NCI-H748 (cell line): ENCODE data around the gene HARS1.
"Not testable (repeated sequence)": the region's sequence is repeated elsewhere in the genome, so short reads cannot be mapped to it uniquely, and the experiment has no call there.

Experiments
- DNase-seq: peaks from one replicate; lab custom pipeline; 2025; ENCODE audit not compliant: unreplicated experiment; lab: John Stamatoyannopoulos, UW

Gene HARS1

DNA sequence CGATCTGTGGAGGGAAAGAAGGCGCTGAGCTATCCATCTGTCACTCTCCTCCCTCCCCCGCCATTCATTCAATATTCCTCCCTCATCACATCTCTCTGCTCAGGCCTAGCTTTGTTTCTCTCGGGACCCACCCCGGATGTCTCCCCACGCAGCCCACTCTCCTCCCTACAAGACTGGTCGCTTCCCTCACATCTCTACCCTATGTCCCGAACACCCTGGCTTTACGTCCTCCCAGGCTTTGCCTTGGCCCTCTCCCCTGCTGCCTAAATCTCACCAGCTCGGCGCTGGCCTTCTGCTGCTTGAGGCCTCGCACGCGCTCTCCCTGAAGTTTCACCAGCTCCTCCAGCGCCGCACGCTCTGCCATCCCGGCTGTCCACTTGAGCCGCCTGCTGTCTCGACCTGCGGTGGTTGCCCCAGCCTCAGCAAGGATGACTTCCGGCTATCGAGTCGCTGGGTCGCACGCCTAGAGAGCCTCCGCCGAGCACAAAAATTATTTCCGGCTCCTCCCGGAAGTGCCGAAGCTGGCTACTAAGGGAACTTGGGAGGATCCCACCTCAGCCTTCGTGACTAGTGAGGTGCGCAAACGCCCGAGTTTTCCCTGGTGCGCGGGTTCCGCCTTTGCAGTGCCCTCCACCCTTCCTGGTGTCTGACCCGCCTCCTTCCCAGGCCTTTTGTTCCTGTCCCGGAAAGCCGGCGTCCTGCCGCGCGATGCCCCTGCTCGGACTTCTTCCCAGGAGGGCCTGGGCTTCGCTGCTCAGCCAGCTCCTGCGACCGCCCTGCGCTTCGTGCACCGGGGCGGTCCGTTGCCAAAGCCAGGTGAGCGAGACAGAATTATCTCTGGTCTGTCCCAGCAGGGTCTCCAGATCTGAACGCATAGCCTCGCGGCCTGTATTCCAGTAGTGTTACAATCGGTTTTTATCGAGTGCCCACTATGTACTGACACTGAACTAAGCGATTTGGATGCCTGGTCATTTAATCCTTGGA is at the start of gene HARS1, which contains the start of gene HARS2:
Gene HARS1 (minus strand): TSS at position 430 of the 984 bp plus-strand sequence. CDS start 66 bp downstream, at position 364.
Gene HARS2 (plus strand): TSS at position 515 of the 984 bp plus-strand sequence. CDS start 194 bp downstream, at position 709.
- peak; percentile 97 for DNase-seq

DNA sequence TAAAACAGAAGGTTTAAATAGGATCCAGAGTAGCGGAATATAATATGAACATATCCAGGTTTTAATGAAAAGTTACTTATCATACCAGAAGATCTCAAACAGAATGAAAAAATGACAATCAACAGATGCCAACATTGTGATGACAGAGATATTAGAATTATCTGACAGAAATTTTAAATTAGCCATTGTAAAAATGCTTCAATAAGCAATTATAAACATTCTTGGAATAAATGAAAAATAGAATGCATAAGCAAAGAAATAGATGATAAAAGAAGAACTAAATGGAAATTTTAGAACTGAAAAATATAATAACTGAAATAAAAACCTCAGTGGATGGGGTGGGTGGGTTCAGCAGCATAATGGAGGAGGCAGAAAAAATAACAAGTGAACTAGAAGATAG is 46.3 kb upstream of the HARS1 start:
- no peak for DNase-seq

- peak; percentile 6 for DNase-seq
Measured at GRCh38 chr5:140734354-140734753, 43.2 kb upstream of the HARS1 start.

GRCh38 chr5:140733098-140733497 is 41.9 kb upstream of the HARS1 start:
- DNase-seq = no peak

DNA sequence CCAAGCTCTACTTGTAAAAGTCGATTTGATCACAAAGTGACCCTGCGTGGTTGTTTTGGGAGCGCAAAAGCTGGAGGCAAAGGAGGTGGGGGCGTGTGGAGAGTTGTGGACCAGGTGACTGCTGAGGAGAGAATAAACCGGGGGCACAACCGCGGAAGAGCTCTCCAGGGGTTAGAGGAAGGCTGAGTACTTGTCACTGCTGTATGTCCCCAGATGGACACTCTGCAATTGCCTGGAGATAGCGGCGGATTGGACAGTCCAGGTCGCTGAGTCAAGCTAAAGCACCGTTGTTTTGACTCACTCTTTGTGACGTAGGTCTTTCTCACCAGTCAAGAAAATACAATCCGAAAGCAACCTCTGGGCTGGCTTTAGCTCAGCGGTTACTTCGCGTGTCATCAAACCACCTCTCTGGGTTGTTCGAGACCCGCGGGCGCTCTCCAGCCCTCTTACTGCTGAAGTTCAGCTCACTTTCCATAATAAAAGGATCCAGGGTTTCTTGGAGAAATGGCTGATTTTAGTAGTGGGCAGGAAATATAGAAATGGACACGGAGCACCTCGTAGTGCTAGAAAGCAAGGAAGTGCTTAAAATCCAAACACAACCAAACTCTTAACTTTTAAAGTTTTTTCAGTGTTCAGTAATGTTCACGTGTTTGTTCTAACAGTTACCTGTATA is 34.8 kb upstream of the HARS1 start:
- peak; percentile 94 for DNase-seq

DNA sequence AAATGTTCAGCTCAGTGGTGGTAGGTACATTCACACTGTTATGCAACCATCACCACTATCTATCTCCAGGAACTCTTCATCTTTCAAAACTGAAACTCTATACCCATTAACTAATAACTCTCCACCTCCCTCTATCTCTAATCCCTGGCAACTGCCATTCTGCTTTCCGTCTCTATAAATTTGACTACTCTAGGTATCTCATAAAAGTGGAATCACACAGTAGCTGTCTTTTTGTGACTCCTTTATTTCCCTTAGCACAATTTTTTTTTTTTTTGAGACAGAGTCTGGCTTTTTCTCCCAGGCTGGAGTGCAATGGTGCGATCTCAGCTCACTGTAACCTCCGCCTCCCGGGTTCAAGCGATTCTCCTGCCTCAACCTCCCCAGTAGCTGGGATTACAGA is 30.2 kb upstream of the HARS1 start:
- DNase-seq = not testable (repeated sequence)

DNA sequence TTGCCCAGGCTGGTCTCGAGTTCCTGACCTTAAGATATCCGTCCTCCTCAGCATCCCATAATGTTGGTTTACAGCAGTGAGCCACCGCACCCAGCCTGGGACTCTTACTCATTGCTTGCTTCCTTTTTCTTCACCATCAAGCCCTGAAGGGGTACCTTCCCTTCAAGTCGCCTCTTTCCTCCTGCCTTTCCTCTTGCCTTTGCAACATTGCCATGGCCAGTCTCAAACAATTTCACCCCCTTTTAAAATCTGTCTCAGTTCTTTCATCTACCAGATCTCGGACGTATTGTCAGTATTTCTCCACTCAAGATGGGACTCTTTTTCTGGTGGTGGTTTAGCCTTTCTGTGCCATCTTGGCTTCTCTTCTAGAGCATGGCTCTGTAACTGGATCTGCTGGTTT is 29.6 kb upstream of the HARS1 start:
- DNase-seq = not testable (repeated sequence)

GRCh38 chr5:140718266-140718592 is 27.1 kb upstream of the HARS1 start:
- no peak for DNase-seq

DNA sequence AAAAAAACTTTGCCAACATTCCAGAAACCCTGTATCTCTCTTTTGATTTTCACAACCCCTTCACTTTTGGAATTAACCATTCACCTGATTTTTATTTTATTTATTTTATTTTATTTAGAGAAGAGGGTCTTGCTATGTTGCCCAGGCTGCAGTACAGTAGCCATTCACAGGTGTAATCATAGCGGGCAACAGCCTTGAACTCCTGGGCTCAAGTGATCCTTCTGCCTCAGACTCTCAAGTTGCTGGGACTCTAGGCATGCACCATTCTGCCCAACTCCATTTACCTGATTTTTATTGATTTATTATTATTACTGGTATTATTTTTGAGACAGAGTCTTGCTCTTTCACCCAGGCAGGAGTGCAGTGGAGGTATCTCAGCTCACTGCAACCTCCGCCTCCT is 25.1 kb upstream of the HARS1 start:
- not testable (repeated sequence) for DNase-seq

- no peak for DNase-seq
Measured at GRCh38 chr5:140713562-140714094, 22.5 kb upstream of the HARS1 start.

- DNase-seq = no peak
Measured at GRCh38 chr5:140711794-140712193, 20.6 kb upstream of the HARS1 start.

GRCh38 chr5:140710899-140711552 is 19.9 kb upstream of the HARS1 start:
- DNase-seq = peak; percentile 94

GRCh38 chr5:140708787-140709186 is 17.6 kb upstream of the HARS1 start:
- peak; percentile 7 for DNase-seq

DNA sequence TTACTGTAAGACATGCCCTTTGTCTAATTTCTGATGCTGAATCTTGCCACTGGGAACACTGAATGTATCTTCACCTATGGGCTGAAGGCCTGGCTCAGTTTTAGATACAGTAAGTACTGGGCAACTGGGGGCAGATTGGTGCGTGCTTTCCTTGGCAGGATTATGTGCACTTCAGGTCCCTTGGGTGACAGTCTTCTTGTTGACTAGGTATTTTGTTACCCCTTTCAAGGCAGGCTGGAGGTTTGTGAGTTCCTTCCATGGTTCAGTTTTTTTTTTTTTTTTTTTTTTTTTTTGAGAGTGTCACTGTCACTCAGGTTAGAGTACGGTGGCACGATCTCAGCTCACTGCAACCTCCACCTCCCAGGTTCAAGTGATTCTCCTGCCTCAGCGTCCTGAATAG is 16.6 kb upstream of the HARS1 start:
- DNase-seq = no peak

DNA sequence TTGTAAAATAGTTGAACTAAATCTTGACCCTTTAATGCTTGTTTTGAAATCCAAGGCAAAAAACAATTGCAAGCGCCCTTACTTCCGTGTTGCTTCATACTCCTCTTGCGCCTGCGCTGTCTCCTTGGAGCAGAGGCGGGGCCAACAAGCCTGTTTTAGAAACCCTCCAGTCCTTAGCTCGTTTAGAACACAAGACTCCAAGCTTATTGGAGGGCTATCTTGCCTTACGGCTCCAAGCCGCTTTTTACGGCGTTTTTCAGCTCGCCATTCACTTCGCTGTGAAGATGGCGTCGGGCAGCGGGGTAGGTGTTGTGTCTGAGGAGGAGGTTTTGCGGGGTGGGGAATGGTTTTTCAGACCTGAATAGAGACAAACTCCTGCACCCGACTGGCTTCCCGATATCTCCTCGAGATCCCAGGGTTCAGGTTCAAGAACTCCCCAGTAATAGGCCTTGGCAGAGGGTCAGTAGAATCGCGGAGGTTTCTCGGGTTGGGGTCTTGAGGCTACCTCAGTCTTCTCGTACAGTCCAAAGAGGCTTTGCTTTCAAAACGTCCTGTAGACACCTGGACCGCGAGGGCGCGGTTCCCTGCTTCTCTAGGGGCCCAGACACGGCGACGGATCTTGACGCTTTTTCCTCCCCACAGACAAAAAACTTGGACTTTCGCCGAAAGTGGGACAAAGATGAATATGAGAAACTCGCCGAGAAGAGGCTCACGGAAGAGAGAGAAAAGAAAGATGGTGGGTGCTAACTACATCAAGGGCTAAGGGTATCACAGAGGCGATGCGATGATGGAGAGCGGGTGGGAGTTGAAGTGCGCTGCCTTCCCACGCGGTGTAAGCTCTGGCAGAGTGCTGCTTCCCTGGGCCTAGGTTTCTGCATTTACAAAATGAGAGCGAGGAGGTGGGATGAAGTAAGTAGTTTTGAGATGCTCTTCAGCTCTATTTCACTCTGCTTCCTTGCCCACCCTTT is 9.3 kb upstream of the HARS1 start, which contains the start of gene ZMAT2:
Gene ZMAT2 (plus strand): TSS at position 271 of the 968 bp plus-strand sequence. CDS start 14 bp downstream, at position 285.
- DNase-seq = peak; percentile 98

DNA sequence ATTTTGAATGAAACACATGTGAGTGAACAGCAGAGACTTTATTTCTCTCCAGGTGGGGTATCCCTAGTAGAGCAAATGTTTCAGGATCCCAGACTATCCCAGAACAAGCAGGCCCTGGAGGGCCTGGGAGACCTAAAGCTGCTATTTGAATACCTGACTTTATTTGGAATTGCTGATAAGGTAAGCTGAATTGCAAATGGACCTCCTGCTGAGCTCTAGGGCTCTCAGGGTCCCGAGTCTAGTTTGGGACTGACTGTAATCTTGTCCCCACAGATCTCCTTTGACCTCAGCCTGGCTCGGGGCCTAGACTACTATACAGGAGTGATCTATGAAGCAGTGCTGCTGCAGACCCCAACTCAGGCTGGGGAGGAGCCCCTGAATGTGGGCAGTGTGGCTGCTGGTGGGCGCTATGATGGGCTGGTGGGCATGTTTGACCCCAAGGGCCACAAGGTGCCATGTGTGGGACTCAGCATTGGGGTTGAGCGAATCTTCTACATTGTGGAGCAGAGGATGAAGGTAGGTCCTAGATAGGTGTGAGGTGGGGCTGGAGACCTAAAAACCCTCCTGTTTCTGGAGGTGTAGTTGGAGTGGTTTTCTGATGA is 5.8 kb upstream of the HARS1 start:
- DNase-seq = no peak

GRCh38 chr5:140694276-140694675 is 3.1 kb upstream of the HARS1 start:
- no peak for DNase-seq

DNA sequence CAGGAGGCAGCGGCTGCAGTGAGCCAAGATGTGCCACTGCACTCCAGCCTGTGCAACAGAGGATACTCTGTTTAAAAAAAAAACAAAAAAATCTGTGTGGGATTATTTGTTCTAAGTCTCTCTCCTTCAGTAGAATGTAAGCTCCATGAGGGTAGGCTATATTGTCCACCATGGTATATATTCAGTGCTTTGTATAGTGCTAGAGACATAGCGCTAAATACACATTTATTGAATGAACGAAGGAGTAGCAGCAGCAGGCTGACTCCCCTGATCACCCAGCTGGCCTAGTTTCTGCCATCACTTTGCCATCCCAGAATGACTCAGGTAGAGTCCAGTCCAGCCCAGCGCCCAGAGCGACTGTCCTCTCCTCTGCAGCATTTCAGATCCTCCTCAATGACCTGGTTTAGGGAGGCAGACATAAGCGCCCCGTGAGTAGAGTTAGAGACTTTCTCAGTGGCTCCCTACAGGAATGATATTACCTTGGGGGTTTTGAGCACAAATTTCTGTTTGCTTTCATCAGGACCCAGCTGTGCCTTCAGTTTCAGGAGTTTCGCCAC is 716 bp downstream of the HARS1 start:
- no peak for DNase-seq

- no peak for DNase-seq
Measured at GRCh38 chr5:140678993-140679392, 12.2 kb downstream of the HARS1 start.
